ENCODE measurements around the gene PLCB3.

- no peak for TF ChIP-seq POLR2A (IDR thresholded peaks at IDR 0.05; ENCODE audit: low read depth, low read length)
- no peak for TF ChIP-seq POLR2AphosphoS5 (IDR thresholded peaks at IDR 0.05; ENCODE audit: low read depth, low read length)
Measured at GRCh38 chr11:64313491-64314145, 62.3 kb downstream of the PLCB3 start.

Data from GM12892 (cell line).